NCI-H2081 (cell line): ENCODE measurements around the gene DUSP5.
"Not testable (repeated sequence)": the region's sequence is repeated elsewhere in the genome, so short reads cannot be mapped to it uniquely, and the experiment has no call there.

ENCODE experiments used
- DNase-seq, 2 experiments: peaks; one replicate each; lab custom pipeline; 2025; lab: John Stamatoyannopoulos, UW

Gene DUSP5

DNA sequence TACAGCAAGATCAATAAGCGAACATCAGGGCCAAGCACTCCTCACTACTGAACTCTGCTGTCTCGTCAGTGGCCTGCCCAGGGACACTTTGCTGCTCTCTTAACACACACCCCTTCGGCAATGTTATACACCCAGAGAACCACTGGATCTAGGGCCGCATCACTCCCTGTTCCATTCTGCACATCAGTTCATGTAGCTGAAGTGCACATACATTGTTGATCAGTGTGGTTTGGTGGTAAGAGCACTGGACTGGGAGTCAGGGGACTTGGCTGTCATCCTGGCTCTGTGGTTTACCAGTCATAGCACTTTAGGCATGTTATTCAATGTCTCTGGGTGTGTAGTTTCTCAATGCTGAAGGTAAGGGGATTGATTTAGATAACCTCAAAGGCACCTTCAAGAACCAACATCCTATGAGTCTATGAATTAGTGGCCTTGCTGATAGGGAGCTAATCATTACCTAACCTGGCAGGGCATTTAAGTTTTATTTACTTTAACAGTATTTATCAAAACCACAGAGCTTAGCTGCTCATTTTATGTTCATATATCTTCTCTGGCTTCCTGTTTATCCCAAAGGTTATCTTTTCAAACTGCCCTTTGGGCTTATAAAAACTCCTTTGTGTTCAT lies 24.8 kb downstream of the DUSP5 start:
- no peak for DNase-seq

DNA sequence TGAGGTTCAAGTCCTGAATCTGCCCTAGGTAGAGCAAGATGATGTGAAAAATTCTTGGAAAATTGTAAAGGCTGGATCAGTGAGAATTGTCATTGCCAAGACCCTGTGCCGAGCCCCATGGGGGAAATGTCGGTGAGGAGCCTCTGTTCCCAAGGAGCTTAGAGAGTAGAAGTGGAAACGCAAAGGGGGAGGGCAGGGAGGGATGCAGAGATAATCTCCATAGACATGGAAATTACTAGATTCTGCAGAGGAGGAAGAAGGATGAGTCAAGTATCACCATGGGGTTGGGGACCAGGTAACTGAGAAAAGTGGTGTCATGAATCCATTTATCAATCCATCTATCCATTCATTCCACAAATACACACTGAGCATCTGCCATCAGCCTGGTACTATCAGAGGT lies 26.0 kb downstream of the DUSP5 start:
- DNase-seq = no peak

DNA sequence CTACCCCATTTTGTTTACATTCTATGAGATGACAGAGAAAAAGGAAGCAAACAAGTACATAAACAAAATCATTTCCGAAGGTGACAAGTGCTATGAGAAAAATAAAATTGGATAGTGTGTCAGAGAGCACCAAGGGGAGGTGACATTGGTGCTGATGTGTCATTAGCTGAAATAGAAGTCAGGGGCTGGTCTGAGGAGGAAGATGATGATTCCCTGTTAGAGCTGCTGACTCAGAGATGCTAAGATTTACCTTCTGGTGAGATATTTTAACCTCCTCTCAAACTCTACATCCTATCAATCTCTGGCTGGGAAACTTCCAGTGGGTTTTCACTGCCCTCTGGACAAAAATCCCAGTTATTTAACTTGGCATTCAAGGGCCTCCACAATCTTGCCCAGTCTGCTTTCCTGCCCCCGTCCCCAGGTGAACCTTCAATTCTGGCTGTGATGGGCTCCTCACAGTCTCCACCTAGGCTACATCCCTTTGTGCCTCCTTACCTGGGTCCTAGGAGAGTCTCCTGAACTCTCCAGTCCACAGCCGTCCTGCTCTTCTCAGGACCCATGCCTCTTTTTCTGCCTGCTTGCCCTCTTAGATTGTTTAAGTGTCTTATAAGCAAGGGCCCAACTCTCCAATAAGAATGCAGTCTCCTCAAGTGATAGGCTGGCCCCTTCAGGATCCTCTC lies 26.6 kb downstream of the DUSP5 start:
- no peak for DNase-seq

DNA sequence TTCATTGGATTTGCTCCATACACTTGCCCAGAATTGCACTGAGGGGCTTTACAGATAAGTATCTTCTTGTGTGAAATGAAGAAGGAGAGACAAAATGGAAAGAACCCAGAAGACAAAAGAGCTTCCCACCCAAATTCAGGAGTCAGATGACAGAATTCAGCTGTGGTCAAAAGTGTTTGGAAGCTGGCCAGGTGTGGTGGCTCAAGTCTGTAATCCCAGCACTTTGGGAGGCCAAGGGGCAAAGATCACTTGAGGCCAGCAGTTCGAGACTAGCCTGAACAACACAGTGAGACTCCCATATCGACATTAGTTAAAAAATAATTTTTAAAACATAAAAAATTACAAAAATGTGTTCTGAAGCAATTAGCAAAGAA lies 27.1 kb downstream of the DUSP5 start:
- DNase-seq = no peak

DNA sequence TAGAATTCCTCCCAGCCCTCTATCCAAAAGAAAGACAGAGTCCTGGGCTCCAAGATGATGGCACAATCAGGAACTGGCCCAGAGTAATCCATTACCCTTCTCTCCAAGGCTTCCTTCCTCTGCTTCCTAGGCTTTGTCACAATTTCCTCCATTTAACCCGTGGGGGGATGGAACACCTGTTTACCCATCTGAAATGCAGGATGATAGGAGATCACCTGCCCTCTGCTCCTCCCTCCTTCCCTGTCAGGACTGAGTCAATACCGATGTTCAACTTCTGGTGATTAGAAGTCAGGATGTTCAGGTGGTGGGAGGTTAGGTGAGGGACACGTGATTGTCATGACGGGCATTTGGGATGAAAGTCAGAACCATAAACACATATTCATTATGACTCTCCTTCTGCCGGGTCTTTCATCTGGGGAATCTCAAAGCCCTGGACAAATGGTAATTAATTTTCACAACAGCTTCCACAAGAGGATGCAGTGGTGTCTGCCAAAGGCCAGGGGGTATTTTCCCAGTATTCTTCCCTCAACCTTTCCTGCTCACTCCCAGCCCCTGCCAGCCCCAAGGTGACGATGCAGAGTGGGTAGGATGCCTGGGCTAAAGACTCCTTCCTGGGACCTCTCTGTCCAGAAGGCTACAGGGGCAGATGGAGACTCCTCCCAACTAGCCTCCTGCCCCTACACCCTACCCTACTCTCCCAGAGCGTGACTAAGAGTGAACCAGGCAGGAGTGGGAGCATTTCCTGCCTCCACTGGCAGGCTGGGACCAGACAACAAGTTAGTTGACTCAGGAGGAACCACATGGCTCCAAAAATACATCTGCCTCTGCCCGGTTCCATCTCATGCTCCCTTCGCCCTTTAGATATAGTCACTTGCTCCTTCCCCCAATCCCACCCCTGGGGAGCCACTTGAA lies 27.9 kb downstream of the DUSP5 start:
- no peak for DNase-seq

DNA sequence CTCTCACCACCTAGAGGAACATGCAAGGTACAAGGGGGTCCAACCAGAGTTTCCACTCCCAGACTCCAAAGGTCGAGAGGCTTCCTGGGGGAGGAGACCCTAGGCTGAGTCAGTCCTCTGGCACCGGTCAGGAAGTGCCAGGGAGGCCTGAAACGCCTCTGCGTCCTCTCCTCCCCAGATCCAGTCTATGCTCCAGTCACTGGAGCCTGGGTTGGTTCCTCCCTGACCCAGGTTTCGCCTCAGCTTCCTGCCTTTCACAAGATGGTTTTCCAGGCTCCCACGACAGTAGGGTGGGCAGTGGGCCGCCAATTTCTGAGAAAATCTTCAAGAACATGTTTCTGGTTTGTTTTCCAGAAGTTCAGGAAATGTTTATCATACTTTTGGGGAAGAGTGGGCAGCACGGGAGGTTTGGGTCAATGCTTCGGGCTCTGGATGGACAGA lies 30.0 kb downstream of the DUSP5 start:
- no peak for DNase-seq

DNA sequence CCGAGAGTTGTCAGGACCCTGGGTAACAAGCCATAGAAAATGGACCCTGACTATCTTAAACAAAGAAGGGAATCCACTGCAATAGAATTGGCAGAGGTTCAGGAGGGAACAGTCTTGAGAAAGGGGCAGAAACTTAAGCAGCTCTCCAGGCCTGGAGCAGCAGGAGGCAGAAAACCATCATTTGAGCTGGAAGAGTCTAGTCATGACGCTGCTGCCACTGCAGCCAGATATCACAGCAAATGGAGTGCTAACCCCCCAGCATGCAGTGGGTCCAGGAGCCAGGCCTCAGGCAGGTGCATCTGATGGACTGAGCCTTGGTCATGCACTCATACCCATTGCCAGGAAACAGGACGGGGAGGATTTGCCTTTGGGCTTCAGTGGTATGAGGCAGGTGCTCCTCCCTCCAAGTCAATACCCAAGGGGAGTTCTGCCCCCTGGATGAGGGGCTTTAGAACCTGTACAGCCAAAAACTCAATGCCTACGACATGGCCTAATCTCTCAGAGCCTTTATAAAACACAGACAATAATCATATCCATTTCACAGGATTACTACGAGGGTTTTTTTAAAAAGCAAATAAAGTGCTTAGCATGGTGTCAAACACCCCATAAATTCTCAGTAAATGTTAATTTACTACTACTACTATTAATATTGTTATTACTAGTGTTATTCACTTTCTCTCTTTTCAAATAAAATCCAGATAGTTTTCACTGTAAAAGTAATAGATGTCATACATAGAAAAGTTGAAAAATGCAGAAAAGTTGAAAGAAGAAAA lies 30.7 kb downstream of the DUSP5 start:
- DNase-seq = no peak

DNA sequence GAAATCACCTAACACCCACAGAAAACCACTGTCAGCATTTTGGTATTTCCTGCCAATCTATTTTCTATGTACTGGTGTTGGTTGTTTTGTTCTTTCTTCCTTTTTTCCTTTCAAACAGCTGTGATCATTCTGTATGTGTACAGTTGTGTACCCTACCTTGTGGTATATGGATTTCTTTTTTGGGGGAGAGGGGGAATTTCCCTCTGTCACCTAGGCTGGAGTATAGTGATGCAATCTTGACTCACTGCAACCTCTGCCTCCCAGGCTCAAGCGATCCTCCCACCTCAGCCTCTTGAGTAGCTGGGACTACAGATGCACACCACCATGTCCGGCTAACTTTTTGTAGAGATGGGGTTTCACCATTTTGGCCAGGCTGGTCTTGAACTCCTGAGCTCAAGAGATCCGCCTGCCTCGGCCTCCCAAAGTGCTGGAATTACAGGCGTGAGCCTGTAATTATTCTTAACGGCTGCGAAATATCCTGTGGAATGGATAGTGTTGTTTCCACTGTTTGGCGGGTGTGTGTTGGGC lies 31.4 kb downstream of the DUSP5 start:
- not testable (repeated sequence) for DNase-seq

DNA sequence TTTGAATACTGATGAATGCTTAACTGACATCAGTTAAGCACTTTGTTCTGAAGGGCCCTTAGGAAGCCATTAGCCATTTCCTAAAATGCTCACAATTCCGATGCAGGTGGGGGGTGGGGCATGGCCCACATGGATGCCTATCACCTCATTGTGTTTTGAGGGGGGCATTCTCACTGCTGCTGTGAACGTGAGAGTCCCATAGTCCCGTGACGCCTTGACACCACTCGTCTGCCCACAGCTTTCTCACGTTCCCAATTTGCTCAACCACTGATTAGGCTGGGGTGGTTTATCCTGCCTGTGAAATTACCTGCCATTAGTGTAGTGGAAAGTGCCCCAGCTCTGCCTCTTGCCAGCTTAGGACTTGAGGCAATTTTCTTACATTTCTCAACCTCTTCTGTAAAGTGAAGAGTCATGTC lies 31.9 kb downstream of the DUSP5 start:
- DNase-seq = no peak

DNA sequence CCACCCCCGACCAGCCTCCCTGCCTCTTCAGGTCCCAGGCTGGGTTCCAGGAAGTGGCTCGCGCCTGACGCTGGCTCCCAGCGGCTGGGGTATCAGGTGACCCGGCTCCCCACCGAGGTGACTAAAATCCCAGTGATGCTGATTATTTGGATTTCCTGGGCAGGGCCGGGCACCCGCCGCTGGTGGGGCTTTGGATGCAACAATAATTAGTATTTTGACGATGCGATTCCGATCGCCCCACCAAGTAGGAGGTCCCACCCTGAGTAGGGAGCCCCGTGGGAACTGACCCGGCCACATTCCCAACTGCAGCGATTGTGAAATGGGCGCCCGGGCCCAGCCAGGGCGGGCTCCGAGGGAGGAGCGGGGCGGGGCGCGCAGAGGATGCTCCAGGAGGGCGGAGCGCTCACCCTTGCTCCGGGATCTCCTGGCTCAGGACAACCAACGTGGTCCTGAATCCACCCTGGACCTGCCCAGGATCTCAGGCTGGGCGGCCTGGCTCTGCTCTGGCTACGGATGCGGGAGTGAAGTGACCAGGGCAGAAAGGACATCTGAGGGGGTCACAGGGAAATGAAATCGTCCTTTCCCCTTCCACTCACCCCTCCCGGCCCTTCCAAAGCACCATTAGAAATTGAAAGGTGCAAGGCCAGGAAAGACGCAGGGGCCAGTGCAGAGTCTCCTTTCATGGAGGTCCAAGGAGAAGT lies 32.6 kb downstream of the DUSP5 start:
- DNase-seq = no peak

DNA sequence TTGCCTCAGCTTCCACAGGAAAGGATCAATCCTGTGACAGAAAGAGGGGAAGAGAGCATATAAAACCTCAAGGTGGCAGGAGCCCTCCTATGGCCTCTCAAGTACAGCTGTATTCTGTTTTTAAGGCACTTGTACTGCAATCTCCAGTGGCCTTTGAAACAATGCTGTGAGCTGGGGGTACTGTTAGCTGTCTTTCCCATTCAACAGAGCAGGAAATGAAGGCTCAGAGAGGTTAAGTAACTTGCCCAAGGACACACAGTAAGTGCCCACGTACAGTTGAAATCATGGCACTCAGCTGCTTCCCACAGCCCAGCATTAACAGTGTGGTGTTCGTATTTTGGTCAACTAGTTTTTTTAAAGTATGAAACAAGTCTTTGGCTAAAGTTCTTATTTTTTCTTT lies 34.0 kb downstream of the DUSP5 start:
- no peak for DNase-seq

DNA sequence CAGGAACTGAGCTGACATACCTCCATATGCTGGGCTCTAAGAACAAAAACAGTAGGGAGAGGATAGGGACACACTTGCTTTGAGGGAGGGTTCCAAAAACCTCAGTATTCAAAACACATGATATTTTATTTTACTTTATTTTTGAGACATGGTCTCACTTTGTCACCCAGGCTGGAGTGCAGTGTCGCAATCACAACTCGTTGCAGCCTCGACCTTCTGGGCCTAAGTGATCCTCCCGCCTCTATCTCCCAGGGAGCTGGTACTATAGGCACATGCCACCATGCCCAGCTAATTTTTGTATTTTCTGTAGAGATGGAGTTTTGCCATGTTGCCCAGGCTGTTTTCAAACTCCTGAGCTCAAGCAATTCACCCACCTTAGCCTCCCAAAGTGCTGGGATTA lies 34.9 kb downstream of the DUSP5 start:
- DNase-seq = not testable (repeated sequence)

DNA sequence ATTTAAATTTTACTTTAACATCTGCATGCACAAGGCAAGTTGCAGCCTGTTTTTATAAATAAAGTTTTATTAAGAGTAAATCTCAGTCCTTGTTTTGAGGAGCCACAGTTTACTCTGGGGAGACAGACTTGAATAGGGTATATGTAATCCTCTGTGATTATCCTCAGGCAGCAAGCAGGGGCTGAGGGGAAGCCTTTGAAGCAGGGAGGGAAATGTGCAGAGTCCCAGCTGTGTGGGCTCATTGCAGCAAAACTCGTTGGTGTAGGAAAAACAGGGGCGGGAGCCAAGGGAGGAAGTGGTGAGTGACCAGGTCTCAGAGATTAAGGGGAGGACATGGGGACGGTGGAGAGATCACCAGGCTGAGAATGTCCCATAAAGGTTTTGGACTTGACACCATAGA lies 35.4 kb downstream of the DUSP5 start:
- no peak for DNase-seq

DNA sequence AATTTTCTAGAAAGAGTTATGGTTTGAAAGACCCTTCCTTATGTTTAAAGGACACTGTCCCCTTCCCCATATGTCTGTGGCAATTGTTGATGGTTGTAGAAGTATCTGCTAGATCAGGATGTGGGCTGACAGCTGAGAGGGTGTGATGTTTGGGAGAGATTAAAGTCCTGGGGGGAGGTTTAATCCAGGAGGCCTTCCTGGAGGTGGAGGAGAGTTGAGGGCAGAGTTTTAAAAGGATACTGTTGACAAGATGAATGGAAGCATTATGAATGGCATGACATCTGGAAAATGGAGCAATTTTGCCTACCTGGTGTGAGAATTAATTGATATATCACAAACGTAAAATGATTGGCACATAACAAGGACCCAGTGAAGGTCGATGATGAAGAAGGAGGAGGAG lies 36.9 kb downstream of the DUSP5 start:
- DNase-seq = no peak

DNA sequence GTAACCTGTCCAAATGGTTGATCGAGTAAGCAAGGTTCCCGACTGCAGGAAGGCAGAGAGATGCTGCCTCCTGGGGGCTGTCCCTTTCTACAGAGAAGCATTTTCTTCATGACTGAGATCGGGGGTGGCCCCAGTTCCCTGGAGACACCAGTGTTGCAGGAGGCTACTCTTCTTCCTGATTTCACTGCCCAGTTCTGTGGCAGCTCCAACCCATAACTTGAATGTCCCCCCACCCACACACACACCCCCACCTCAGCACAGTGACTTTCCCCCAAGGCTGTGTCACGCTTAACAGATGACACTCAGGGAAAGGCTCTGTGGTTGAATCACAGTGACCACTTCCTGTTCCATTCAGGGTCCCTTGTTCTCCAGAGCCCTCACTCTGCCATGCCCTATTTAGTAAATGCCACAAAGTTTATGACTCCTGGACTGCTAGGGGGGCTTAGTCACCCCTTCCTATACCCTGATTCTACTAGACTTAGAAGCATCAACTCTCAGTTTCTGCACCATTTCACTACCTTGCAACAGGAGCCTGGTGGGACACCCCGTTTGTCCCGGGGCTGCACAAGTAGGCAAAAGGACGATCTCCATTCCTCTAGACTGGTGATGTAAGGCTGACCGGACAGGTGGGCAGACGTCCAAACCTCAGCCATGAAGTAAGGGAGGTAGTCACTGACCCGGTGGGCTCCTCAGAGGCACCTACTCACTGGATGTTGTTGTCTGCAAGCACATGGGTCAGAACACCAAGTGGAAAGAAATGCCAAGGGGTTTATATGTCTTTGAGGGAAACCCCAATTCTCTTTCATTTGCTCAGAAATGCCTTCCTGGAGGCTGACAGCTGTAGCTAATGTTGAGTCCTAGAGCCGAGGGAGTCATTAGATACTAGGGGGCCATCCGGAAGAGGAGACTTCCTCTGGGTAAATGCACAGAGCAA lies 38.5 kb downstream of the DUSP5 start:
- DNase-seq = no peak

DNA sequence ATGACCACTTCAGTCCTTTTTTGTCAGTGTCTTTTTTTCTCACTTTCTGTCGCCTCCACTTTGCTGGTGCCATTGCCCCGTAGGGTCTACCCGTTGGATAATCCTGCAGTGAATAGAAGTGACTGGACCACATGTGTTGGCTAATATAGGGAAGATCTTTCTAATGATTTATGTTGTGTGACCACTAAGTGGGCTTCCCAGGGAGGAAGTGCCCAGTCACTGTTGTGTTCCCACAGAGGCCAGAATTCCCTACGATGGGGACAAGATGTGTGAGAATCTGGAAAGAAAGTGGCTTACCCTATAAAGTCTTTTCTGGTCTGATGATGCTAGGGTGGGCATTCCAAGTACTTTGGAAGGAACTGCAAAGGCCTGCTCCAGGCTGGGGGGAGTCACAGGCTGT lies 41.4 kb downstream of the DUSP5 start:
- no peak for DNase-seq

DNA sequence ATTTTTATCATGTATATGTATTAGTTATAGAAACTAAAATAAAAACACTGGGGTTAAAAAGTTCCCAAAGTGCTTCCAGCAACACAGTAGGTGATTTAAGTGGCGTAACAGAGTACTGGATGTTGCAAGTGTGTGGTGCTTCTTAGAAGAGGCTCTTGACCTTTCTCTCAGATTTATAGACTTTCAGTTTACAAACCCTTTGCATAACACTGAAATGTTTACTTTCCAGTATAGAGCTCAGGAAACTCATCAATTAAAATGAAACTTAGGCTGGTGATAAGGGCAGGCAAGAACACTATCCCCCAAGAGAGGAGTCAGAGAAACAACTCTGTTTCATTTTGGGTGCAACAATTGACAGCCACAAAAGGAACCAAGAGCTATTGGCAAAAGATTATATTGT lies 42.3 kb downstream of the DUSP5 start:
- DNase-seq = no peak

DNA sequence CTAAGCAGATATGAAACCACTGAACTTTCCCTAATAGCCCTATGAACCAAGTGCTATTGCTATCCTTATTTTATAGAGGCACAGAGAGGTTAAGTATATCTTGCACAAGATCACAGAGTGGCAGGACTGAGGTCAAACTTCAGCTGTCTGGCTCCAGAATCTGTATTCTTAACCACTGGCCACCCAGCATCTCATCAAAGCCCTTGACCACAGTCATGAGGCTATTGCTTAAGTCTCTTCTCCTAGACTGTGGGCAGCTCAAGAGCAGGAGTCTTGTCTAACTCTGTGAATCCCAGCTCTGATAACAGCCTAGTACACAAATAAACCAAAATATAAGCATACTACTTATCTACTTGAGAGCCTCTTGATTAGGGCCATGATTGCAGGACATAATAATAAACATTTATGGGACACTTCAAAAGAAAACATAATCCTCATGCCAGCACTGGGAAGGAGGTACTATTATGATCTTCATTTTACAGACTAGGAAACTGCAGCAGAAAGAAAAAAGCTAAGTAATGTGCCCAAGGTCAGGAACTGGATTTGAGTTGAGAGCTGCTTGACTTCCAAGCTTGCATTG lies 47.3 kb downstream of the DUSP5 start:
- DNase-seq = no peak

DNA sequence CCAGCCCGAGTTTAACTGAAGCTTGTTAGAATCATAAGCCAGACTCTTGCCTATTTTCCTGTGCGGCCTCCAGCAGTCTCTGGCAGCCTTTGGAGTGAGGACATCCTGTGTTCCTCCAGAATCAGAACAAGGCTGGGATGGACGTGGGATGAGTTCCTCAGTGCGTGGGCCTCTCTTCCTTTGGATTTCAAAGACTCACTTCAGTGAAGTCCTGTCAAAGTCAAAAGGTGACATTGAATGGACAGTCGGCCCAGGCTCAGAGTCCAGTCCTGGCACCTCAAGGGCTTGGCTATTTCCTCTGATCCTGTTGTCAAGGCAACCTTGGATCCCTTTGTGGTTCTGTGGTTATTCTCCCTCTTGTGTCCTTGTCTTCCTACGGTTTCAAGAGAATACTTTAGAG lies 48.4 kb downstream of the DUSP5 start:
- no peak for DNase-seq
